Measurements from ENCODE around the gene PFDN4.
"Not testable (repeated sequence)": the region's sequence is repeated elsewhere in the genome, so short reads cannot be mapped to it uniquely, and the experiment has no call there.

Gene PFDN4

DNA sequence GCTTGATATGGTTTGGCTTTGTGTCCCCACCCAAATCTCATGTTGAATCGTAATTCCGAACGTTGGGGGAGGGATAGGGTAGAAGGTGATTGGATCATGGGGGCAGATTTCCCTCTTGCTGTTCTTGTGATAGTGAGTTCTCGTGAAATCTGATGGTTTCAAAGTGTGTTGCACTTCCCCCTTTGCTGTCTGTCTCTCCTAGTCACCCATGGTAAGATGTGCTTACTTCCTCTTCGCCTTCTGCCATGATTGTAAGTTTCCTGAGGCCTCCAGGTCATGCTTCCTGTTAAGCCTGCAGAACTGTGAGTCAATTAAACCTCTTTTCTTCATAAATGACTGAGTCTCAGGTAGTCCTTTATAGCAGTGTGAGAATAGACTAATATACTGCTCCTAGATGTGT, 19.9 kb downstream of the PFDN4 start:
- DNase-seq = no peak

DNA sequence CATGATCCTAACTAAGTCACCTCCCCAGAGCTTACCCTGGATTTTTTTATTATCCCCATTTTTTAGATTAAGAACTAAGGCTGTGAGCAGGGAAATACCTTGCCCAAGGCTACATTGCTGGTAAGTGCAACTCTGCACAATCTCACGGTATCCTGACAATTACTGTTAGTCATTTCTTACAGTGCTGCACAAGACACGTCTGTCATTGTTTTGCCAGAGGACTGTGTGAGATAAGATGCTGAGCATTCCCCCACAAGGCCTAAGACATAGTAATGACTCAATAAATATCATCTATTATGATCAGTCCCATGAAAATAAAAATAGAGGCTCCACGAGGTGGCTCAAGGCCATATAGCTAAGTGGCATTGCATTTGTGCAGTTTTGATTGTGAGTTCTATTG, 21.0 kb downstream of the PFDN4 start:
- no peak for DNase-seq

DNA sequence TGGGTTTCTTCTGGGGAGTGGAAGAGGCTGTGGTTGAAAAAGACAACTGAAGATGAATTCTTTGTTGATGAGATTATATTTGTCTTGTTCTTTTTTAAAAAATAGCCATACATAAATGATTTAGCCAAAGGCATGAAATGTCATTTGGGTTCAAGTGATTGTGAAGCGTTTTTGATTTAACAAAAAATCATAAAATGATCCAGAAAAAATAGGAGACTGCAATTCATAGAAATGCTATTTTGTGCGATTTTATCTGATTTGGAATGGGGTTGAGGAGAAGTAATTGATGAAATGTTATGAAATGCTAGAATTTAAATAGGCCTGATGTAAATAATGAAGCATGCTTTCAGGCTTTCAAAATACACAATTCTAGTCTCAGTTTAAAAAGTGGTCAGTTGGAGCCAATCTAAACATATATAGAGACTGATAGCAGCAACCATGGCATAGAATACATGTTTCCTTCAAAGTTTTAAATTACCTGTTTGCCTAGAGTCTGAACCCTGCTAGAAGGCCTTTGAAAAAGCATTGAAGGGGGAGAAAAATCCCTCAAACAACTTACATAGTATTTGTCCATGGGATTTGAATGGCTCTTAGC, 21.8 kb downstream of the PFDN4 start:
- no peak for DNase-seq

DNA sequence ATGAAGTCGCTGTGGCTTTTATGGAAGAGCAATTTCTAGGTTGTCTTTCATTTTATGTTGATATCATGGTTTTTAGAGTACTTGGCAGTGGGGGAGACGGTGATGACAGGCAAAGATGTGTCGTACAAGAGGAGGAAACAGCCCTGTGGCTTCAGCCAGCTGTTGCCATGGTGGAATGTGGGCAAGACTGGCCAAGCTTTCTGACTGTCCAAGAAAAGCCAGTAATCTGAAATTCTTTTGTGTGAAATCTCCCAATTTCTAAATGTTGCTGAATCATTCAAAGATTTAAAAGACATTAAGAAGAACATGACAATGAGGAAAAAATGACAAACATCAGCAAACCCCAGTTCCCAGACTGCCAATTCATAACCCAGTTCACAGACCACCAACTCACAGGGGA, 23.1 kb downstream of the PFDN4 start:
- no peak for DNase-seq

DNA sequence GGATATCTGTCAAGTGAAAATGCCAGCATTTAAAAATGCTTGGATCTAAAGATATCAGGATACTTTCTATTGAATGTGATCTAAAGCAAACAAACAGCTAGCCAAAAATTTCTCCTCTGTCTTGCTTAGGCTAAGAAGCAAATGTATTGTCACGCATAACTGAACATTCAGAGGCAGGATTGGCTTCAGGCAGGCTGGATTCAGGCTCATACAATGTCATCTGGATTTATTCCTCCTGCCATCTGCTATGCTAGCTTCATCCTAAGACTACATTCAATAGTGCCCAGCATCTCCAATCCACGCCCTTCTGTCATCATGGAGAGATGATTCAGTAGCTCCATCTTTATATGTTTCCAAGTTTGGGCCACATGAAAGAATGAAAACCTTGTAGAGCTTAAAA, 27.1 kb downstream of the PFDN4 start:
- no peak for DNase-seq

DNA sequence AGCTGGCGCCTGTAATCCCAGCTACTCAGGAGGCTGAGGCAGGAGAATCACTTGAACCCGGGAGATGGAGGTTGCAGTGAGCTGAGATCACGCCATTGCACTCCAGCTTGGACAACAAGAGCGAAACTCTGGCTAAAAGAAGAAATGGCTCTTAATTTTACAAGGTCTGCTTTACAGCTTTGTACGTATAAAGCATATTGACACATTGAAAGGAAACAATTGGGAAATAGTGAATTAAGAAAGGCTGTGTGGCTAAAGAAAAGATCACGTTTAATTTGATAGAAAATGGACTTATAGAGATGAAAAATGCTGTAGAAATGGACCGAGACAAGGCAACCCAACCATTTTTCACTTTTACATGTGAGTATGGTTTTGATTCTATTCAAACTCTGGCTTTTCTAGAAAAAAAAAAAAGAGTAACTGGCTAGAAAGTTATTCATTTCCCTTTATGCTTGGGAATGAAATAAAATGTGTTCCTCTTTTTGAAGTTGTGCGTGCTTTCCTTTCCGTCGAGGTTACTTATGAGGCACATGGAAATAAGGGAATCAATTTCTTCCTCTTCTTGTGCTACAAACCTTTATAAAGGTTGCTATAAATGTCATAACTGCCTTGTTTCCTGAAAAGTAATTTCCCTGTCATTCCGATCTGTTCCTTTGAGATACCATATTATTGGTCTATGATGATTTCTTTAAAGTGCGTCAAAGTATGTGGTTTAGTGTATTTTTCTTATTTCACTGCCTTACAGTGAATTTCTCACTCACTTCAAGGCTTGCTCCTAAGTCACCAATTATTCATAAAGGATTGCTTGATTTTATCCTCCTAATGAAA, 29.4 kb downstream of the PFDN4 start:
- no peak for DNase-seq

DNA sequence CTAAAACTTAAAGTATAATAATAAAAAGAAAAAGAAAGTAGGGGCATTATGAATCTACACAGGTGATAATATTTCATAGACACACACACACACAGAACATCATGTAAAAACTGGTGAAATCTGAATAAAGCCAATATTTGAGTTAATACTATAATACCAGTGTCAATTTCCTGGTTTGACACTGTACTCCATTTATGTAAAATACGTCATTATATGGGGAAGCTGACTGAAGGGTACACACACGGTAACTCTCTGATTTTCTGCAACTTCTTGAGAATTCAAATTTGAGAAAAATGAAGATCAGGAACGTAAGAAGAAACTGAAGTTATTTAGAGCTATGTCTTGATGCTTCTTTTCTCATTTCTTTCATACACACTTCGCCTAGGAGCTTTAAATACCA, 36.2 kb downstream of the PFDN4 start:
- DNase-seq = no peak

DNA sequence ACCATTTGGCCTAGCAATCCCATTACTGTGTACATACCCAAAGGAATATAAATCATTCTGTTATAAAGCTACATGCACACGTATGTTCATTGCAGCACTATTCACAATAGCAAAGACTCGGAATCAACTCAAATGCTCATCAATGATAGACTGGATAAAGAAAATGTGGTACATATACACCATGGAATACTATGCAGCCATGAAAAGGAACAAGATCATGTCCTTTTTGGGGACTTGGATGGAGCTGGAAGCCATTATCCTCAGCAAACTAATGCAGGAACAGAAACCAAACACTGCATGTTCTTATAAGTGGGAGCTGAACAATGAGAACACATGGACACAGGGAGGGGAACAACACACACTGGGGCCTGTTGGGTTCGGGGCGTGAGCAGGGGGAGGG, 40.8 kb downstream of the PFDN4 start:
- not testable (repeated sequence) for DNase-seq

DNA sequence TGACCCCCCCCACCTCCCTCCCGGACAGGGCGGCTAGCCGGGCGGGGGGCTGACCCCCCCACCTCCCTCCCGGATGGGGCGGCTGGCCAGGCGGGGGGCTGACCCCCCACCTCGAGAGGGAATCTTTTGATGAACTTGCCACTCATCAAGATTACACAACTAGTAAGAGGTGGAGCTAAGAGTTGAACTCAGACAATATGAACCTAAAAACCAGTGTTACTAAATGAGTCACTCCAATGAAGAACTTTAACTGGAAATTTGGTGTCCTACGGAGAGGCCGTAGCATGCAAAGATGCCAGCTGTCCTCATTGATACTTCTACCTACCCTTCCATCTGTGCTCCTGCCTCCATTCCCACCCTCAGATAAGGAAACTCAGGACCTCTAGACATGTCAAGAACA, 42.8 kb downstream of the PFDN4 start:
- DNase-seq = no peak

DNA sequence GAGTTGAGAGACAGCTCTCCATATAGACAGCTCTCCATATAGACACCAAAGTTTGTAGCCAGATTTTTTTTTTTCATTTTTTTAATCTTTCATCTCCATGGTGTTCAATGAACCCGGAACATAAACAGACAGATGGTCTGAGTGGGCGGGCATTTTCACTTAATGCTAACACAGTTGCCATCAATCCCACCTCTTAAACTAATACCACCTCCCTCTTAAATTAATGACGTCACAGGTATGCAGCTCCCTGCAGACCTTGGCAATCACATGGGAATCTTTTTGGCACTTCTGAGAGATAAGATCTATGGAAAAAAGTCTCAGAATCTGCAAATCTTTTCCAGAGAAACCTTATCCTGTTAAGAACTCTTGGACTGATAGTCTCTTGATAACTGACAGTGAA, 43.2 kb downstream of the PFDN4 start:
- DNase-seq = no peak

DNA sequence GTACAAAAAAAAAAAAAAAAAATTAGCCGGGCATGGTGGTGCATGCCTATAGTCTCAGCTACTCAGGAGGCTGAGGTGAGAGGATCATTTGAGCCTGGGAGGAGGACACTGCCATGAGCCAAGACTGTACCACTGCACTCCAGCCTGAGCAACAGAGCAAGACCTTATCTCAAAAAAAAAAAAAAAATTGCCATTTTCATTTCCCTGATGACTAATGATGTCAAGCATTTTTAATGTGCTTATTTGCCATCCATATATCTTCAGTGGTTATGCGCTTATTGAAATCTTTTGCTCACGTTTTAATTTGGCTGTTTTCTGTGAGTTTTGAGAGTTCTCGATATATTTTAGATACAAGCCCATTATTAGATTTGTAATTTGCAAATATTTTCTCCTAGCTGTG, 46.7 kb downstream of the PFDN4 start:
- no peak for DNase-seq

DNA sequence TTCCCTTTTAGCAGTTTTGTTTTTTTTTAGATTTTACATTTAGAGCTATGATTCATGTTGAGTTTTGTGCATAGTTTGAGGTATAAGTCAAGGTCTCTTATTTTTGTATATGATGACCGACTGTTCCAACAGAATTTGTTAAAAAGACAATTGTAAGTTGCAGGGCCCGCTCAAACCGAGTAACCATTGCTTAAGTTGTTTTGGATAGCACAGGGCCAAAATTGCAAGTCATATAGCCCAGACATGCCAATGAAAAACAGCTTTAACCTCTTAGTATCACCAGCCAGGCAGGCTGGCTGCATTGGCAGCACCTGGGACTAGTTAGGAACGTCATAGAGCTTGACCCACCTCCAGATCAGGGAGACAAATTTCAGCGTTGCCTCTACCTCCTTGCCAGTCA, 47.3 kb downstream of the PFDN4 start:
- DNase-seq = no peak

DNA sequence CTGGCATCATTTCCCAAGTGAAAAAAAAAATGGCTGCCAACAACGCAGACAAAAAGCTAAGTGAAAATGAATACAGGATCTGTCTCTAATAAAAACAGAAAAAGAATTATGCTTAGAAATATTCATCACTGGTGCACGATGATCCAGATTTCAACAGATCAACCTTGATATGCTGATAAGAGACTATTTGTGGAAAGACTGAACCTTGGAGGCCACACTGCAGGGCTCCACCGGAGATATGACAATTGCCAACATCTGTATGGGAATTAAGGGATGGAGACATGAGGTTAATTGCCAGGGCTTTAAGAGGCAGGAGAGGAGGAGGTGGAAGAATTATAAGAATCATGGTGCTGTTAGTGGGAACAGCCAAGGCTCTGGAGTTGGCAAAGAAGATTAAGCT, 48.3 kb downstream of the PFDN4 start:
- DNase-seq = no peak

DNA sequence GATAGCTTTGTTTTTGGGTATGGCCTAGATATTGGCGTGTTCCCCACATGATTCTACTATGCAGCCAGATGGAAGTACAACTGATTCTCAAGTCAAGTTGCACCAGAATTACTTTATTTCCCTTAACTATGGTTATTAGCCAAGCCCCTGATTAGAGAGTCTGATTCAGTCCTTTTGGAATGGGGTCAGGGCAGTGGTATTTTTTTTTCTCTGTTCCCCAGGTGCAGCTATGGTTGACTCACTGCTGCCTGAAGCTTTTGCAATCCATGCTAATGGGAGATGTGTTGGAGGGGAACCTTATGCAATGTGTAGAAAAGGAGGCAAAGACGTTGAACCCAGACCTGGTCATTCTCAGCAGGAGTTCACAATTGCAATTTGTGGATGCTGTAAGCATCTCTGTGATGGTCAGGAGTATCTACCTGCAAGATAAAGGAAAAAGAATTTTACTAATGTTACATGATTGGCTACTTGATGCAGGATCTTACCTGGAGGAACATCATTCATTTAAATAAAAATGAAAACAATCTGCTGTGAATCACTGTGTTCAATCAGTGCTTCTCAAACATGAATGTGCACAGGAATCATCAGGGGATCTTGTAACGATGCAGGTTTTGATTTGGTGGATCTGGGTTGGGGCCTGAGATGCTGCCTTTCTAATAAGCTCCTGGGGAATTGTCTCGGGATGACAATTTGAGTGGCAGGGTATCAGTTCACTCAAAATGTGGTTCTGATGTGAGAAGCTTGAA, 49.4 kb downstream of the PFDN4 start:
- no peak for DNase-seq

DNA sequence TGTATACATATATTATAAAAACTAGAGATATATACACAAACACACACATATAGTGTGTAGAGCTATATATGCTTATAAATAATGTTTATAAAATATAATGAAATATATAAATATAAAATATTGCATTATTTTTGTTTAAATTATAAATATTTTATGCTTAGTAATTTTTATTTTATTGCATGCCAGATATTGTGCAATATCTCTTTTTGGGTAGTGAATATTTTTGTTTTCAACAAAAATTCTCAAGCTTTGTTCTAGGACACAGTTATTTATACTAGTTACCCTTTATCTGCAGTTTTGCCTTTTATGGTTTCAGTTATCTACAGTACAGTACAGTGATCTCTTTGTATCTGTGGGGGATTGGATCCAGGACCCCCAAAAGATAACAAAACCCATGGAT, 52.2 kb downstream of the PFDN4 start:
- DNase-seq = no peak

DNA sequence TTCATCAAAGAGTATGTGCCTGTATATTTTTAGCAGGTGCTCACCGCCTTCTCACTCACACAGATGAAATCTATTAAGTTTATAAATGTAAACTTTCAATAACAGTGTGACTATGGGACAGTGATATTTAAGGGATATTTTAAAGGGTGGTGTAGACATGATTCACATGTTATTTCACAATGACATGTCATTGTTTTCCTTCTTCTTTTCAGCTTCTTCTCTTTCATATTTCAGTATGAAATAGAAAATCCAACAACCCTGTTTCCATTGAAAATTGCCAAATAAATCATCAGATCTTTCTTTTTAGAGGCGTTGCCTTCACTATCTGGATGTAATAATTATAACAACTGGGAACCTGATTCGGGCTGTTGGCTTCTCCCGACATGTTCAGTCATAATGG, 54.8 kb downstream of the PFDN4 start:
- DNase-seq = no peak

DNA sequence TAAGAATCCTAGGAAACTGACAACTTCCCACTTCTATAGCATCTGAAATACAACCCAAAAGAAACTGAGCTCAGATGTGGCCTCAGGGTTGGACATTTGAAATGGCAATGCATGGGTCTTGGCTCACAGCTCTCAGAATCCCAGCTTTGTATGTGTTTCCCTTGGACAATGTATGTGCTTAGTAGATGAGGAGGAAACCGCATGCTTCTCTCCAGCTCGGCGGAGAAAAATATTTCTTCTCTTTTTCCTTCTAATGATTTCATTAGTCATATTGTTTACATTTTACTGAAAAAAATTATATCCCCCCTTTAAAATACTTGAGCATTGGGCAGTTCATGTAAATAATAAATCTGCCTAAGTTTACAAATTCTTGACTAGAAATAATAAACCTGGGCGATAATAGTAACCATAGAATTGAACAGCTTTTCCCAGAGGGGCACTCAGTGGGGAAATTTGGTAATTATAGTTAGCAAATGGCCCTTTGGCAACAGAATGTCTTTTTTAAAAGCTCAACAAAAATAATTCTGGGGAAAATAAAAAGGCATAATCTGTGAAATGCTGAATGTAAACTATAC, 55.3 kb downstream of the PFDN4 start:
- DNase-seq = no peak

DNA sequence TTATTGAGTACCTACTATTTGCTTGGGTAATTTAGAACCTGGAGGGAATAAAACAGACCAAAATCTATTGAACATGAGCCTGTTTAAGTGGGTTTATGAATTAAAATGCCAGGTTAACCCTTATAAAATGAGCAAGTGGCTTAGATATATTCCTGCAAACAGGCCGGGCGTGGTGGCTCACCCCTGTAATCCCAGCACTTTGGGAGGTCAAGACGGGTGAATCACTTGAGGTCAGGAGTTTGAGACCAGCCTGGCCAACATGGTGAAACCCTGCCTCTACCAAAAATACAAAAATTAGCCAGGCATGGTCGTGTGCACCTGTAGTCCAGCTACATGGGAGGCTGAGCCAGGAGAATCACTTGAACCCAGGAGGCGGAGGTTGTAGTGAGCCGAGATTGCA, 57.9 kb downstream of the PFDN4 start:
- not testable (repeated sequence) for DNase-seq

DNA sequence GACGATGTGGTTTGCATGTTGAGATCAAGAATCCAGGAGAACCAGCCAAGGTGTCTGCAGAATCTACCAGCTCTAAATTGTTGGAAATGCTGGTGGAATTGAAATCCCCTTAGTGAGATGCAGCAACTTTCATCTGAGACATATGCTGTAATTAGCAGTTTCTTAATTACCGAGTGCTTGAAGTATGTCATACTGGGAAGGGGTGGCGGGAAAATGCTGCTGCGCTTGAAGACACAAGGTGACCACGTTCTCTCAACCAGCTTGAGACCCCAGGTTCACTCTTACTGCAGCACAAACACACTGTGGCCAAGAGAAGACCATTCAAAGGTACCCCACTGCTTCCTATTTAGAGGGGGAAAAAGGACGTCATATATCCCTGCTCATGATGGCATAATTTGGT, 59.0 kb downstream of the PFDN4 start:
- DNase-seq = no peak

DNA sequence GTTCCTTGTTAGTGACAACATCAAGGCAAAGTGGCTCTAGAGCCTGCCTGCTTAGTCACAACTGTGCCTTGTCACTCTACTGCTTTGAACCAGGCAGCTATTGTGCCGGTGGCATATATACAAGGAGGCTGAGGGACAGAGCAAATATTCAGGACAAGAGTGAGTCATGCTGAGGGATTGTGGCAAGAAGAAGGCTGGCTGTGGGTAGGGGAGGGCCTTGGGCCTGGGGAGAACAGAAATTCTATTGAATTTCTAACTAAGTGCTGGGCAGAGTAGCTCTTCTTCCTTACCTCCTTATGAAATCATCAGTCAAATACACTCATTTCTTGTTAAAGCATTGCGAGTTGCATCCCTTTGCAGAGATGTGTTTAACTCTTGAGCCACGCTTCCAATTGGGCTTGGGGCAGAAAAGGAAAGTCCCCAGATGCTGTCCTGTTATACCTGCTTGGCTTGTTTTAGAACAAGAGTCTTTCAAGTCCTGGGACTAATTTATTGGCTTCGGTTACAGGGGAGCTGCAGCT, 59.7 kb downstream of the PFDN4 start:
- DNase-seq = no peak

DNA sequence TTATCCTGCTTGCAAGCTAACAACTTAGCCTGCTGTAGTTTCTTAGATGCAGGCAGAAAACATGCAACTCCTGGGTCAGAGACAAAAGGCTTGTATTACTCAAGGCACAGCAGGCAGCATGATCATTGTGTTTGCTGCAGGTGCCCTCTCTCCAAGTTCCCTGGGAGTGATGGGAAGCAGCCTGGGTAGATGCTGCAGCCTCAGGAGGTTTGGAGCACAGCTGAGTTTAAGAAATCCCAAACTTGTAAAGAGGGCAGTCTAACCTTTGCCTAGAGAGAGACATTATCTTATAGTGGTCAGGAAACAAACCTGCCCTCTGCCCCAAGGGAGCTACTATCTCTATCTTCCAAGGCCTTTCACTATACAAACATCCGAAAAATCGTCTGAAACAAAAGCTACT, 61.1 kb downstream of the PFDN4 start:
- no peak for DNase-seq
